ENCODE data around the gene MMP27.

Gene MMP27

GRCh38 chr11:102703826-102704493, 1.6 kb downstream of the MMP27 start:
- no peak for DNase-seq (ENCODE audit: low read depth)

- no peak for DNase-seq (ENCODE audit: low read depth)
Observed at GRCh38 chr11:102695201-102695600, 10.4 kb downstream of the MMP27 start.

DNA sequence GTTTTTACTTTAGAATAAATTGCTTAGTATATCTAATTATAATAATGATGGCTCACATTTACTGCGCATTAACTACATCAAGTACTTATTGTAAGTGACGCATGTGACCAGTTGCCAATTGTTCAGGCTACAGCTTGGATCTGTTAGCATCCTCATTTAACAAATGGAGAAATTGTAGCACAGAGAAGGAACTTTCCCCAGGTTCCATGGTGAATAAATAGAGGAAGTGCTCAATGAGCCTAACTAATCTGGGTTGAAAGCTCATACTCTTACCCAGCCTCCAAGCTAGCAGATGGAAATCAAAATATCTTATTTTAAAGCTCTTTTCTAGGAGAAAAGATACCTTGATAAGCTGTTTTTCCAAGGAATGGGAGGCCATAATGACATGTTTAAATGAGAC, 19.8 kb downstream of the MMP27 start:
- no peak for DNase-seq (ENCODE audit: low read depth)

GRCh38 chr11:102685338-102685737, 20.2 kb downstream of the MMP27 start:
- no peak for DNase-seq (ENCODE audit: low read depth)

- DNase-seq (ENCODE audit: low read depth): no peak
Observed at GRCh38 chr11:102683277-102683676, 22.3 kb downstream of the MMP27 start.

DNA sequence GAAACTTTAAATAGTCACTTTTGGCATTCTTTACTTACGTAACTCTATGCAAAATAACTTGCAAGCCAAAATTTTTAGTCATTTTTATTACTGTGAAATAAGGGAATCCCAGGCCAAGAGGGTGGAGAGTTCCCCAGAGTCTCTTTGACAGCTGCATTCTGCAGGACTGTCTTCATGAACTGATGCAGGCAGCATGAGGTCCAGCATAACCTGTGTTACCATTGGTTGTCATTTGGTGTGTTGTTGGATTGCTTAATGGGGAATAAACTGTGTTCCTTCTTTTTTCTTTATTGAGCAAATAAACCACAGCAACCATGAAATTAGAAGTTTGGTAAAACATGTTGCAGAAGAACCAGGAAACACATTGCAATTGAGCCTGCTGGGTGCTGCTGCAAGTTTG, 24.6 kb downstream of the MMP27 start:
- DNase-seq (ENCODE audit: low read depth): no peak

GRCh38 chr11:102678022-102678421, 27.5 kb downstream of the MMP27 start:
- DNase-seq (ENCODE audit: low read depth): no peak

- no peak for DNase-seq (ENCODE audit: low read depth)
Observed at GRCh38 chr11:102676084-102676483, 29.5 kb downstream of the MMP27 start.

- DNase-seq (ENCODE audit: low read depth): no peak
Observed at GRCh38 chr11:102669664-102670063, 35.9 kb downstream of the MMP27 start.

- DNase-seq (ENCODE audit: low read depth): no peak
Observed at GRCh38 chr11:102666331-102666957, 39.1 kb downstream of the MMP27 start.

GRCh38 chr11:102664001-102664752, 41.4 kb downstream of the MMP27 start:
- DNase-seq (ENCODE audit: low read depth): no peak

GRCh38 chr11:102662607-102663006, 43.0 kb downstream of the MMP27 start:
- no peak for DNase-seq (ENCODE audit: low read depth)

DNA sequence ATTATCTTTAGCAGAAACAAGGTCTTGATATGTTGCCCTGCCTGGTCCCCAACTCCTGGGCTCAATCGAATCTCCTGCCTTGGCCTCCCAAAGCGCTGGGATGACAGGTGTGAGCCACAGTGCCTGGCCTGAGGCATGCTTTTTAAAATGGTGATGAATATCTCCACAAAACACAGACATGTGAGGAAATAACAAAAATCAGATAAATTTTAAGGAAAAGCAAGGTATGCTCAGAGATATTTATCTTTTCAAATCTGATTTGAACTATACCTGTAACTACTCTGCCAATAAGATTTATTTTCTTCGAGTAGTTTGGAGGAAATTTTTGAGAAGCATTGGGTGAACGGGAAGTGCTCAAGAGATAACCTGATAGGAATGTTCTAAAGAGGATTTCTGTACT, 44.5 kb downstream of the MMP27 start:
- no peak for DNase-seq (ENCODE audit: low read depth)

- DNase-seq (ENCODE audit: low read depth): no peak
Observed at GRCh38 chr11:102656528-102656927, 49.0 kb downstream of the MMP27 start.

DNA sequence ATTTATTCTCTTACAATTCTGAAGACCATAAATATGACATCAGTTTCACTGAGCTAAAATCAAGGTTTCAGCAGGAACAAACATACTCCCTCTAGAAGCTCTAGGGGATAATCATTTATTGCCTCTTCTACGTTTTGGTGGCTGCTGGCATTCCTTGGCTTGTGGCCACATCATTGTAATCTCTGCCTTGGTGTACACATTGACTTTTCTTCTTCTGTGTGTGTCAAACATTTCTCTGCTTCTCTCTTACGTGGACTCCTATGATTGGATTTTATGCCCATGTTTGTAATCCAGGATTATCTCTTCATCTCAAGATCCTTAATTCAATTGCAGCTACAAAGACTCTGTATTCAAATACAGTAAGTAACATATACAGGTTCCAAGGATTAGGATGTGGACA, 50.0 kb downstream of the MMP27 start:
- no peak for DNase-seq (ENCODE audit: low read depth)

DNA sequence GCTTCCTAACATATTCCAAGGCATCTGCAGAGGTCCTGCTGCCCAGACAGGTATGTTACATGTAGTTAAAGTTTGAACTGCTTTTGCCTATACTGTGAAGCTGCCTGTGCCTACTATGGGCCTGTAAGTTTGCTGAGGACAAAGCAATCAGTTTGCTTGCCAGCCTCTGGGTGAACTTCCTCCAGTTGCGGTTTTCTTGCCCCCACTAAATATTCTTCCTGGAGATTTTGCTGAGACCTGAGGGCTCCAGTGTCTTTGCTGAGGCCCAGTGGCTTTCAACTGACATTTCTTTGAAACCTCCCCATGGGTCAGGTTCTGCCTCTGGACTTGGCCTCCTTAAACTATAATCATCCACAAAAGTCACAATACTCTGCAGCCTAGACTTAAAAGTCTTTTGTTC, 50.8 kb downstream of the MMP27 start:
- DNase-seq (ENCODE audit: low read depth): no peak

DNA sequence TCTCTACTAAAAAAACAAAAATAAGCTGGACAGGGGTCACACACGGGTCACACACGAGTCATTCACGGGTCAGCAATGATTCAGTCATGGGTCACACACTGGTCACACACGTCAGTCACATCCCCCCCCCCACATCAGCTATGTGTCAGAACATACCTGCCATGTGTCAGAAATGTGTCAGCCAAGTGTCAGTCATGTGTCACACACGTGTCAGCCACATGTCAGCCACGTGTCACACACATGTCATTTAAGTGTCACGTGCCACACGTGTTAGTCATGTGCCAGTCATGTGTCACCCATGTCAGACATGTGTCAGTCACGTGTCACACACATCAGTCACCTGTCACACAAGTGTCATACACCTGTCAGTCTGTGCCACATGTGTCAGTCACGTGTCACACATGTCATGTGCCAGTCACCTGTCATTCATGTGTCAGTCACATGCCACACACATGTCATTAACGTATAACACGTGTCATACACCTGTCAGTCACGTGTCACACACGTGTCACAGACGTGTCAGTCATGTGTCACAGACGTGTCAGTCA, 51.8 kb downstream of the MMP27 start:
- DNase-seq (ENCODE audit: low read depth): no peak

- DNase-seq (ENCODE audit: low read depth): no peak
Observed at GRCh38 chr11:102647430-102647829, 58.1 kb downstream of the MMP27 start.

DNA sequence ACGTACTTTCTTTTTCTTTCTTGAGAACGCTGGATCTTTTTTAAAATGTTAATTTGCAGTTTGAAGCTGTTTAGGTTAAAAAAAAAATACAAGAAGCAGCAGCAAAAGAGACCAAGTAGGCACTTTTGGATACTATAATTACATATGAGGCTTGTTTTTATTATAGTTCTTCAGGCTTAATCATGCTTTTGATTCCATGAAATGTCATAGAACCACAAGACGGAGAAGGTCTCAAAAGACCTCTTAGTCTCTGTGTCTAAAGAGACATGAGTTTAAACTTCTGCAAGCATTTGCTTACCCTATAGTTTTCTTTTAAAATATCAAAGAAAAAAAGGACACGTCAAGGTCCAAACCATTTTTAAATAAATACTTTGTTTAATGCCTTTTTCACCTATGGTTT, 61.6 kb downstream of the MMP27 start:
- DNase-seq (ENCODE audit: low read depth): no peak

All from activated T-cell treated with anti-CD3 and anti-CD28 coated beads for 1 hour (primary cell).